GM12865 (cell line): ENCODE measurements around the gene CS.
"Not testable (repeated sequence)": the region's sequence is repeated elsewhere in the genome, so short reads cannot be mapped to it uniquely, and the experiment has no call there.

Experiments
- DNase-seq: peaks from one replicate; pipeline ENCODE4 v3.0.0; 2010; ENCODE audit warnings: low read depth
- H3K4me3 ChIP-seq: 2 replicates; pipeline ENCODE4 v1.5.1; 2011; ENCODE audit warnings: mild to moderate bottlenecking, low read depth, low read length, control low read depth
- TF ChIP-seq, protein P1 (sequence below): IDR thresholded peaks from 2 replicates; pipeline ENCODE4 v1.5.1; 2011; ENCODE audit warnings: low read length, control low read depth, low read depth, inconsistent platforms; ENCODE audit not compliant: insufficient read depth; ENCODE audit errors: missing control alignments

Gene CS

DNA sequence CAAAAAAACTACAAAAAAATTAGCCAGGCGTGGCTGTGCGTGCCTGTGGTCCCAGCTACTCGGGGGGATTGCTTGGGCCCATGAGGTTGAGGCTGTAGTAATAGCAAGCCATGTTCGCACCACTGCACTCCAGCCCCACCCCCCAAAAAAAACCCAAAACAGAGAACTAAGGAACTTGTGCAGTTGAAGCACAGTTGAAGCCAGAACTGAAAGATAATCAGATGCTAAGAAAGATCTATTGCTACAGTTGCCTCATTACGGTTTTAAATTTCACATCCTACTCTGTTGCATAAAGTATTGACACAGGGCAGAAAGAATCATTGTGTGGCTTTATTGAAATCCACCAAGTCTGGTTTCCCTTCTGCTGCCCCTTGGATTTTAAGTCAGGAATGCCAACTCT lies 3.8 kb downstream of the CS start:
- DNase-seq = peak; percentile 27
- H3K4me3 ChIP-seq = no peak overlapping the region
- TF ChIP-seq, protein P1, sequence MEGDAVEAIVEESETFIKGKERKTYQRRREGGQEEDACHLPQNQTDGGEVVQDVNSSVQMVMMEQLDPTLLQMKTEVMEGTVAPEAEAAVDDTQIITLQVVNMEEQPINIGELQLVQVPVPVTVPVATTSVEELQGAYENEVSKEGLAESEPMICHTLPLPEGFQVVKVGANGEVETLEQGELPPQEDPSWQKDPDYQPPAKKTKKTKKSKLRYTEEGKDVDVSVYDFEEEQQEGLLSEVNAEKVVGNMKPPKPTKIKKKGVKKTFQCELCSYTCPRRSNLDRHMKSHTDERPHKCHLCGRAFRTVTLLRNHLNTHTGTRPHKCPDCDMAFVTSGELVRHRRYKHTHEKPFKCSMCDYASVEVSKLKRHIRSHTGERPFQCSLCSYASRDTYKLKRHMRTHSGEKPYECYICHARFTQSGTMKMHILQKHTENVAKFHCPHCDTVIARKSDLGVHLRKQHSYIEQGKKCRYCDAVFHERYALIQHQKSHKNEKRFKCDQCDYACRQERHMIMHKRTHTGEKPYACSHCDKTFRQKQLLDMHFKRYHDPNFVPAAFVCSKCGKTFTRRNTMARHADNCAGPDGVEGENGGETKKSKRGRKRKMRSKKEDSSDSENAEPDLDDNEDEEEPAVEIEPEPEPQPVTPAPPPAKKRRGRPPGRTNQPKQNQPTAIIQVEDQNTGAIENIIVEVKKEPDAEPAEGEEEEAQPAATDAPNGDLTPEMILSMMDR = no peak

DNA sequence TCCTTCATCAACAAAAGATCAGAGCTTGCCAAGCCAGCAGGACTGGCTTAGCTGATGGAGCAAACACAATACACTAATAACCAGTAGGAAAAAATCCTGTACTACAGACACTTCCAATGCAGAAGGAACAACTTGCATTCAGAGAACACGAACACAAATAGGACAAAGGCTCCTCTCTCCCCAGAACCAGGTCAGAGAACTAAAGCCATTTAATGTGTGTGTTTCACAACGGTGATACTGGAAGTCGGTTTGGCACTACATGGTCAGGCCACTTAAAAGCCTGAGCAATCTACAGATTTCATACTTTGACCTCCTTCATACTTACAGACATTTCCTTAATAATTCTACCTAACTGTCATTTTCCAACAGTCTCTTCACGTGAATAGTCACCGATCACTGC lies 6.3 kb downstream of the CS start:
- TF ChIP-seq, protein P1 = no peak
- no peak for DNase-seq
- no peak overlapping the region for H3K4me3 ChIP-seq

DNA sequence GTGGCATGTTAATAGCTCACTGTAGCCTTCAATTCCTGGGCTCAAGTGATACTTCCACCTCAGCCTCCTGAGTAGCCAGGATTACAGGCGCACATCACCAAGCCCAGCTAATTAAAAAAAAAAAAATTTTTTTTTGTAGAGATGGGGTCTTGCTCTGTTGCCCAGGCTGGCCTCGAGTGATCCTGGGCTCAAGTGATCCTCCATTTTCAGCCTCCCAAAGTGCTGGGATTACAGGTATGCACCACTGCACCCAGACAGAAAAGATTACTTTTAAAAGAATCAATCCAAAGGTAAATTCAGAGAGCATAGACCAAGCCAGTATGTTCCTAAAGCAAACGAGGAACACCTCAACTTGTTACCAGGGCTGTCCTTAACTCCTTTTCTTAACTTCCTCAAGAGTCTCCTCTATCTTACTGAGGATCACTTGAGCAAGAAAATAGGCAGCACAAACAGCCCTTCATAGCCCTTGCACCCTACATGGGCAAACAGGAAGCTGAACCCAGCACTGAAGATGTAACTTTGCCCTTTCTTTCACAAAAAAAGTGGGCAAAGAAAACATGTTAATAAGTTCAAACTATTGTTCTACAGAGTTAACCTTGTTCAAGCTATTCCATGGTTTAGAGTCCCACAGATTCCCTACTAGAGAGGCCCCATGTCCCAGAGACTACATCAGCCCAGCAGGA lies 11.3 kb downstream of the CS start:
- TF ChIP-seq, protein P1 = no peak
- DNase-seq = no peak
- H3K4me3 ChIP-seq = no peak overlapping the region

DNA sequence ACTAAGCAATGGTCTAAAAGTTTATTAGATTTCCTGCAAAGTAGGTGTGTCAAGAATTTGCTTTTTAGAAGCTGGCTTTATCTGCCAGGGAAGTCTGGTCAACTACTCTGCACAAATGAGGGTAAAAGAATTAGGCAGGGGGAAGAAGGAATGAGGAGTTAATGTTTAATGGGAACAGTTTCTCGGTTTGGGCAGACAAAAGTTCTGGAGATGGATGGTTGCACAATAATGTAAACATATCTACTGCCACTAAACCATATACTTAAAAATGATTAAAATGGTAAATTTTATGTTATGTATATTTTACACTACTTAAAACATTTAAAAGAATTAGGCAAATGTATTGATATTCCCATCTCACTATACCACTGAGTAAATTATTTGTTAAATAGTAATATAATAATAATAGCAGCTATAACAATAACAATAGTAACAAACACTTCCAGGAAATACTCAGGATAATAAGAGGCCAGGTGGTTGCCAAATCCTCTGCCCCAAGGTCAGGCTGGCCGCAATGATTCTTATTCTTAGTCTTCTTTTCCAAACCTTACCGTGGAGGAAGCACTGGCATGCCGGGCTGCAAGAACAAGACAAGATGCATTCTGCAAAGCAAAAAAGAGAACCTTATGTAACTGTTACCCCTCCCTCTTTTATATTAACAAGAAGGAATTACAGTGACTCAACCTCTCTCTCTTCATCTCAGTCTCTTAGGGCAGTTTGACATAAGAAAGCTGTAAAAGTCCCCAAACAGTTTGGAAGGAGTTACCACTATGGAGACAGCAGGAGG lies 13.9 kb downstream of the CS start:
- TF ChIP-seq, protein P1 = no peak
- DNase-seq = no peak
- no peak overlapping the region for H3K4me3 ChIP-seq

DNA sequence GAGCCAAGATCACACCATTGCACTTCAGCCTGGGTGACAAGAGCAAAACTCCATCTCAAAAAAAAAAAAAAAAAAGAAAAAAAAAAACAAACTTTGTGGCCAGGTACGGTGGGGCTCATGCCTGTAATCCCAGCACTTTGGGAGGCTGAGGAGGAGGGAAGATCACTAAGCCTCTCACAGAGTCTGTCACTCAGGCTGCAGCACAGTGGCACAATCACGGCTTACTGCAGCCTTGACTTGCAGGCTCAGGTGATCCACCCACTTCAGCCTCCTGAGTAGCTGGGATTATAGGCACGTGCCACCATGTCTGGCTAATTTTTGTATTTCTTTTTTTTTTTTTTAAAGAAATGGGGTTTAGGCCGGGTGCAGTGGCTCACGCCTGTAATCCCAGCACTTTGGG lies 15.9 kb downstream of the CS start:
- H3K4me3 ChIP-seq, DNase-seq: not testable (repeated sequence)

DNA sequence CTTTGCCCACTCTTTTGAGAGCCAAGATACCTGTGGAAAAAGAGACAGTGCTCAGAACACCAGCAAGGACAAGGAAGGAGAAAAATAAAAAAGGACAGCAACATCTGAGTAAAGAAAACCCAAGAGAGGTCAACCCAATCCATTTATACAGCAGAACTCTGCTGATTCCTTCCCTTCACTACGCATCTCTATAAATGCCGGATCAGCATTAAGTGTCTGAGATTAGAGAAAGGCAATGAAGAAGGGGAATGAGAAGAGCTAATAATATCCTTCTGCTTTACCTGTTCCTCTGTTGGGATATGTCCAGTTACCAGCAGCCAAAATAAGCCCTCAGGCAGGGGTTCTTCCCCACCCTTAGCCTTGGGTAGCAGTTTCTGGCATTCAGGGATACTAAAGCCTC lies 17.6 kb downstream of the CS start:
- no peak for DNase-seq
- TF ChIP-seq, protein P1 = no peak
- no peak overlapping the region for H3K4me3 ChIP-seq

DNA sequence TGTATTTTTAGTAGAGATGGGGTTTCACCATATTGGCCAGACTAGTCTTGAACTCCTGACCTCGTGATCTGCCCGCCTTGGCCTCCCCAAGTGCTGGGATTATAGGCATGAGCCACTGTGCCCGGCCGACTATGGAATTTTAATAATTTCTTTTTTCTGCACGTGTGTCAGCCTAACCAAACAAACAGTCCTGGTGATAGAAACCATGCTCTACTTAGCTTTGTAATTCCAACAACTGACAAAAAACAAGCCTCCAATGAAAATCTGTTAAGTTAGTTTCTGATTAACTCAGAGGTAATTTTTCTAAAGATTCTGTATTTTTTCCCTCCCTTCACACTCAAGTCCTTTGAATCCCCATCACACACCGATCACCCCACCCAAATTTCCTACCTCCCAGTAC lies 18.1 kb downstream of the CS start:
- TF ChIP-seq, protein P1 = no peak
- no peak overlapping the region for H3K4me3 ChIP-seq
- no peak for DNase-seq
